Calu3 (cell line): ENCODE data around the gene BPTF. TPM values are rescaled to one million over a fixed set of nuclear protein-coding genes. Genes with fewer than 3 reads are reported as not detected.
"Not testable (repeated sequence)": the region's sequence is repeated elsewhere in the genome, so short reads cannot be mapped to it uniquely, and the experiment has no call there.

Source experiments
- BruUV-seq: library from RNA; stranded (reverse); fragments of 400-500 nt; replicated peaks from 2 replicates; lab custom pipeline; 2021; lab: Mats Ljungman, UMichigan
- CTCF ChIA-PET: fragments of 300-600 bp; sonication (Branson Sonifier 250); formaldehyde crosslinking; loops from one replicate; lab custom pipeline; 2022; ENCODE audit warnings: antibody characterized with exemption; lab: Charles Lee
- DNase-seq: peaks from one replicate; pipeline ENCODE4 v3.0.0; 2022
- H3K27ac Mint-ChIP-seq: one replicate; pipeline ENCODE4 v1.8.0; 2022; ENCODE audit warnings: mixed read lengths; ENCODE audit not compliant: unreplicated experiment
- H3K27me3 Mint-ChIP-seq: one replicate; pipeline ENCODE4 v1.8.0; 2022; ENCODE audit warnings: mixed read lengths; ENCODE audit not compliant: unreplicated experiment
- H3K36me3 Mint-ChIP-seq: one replicate; pipeline ENCODE4 v1.8.0; 2022; ENCODE audit warnings: mild to moderate bottlenecking, moderate library complexity, mixed read lengths; ENCODE audit not compliant: insufficient read depth, unreplicated experiment
- H3K4me1 Mint-ChIP-seq: one replicate; pipeline ENCODE4 v1.8.0; 2022; ENCODE audit warnings: mild to moderate bottlenecking, low read depth, mixed read lengths; ENCODE audit not compliant: unreplicated experiment
- H3K4me3 Mint-ChIP-seq: one replicate; pipeline ENCODE4 v1.8.0; 2022; ENCODE audit warnings: mild to moderate bottlenecking, low read depth, moderate library complexity, mixed read lengths; ENCODE audit not compliant: unreplicated experiment
- H3K9me3 Mint-ChIP-seq: one replicate; pipeline ENCODE4 v1.8.0; 2022; ENCODE audit warnings: low read depth, mixed read lengths; ENCODE audit not compliant: unreplicated experiment
- intact Hi-C: fragments of 100-400 bp; cut with micrococcal nuclease; formaldehyde crosslinking; loops from one replicate; pipeline ENCODE4 v1.10.0; 2022; ENCODE audit not compliant: unreplicated experiment
- total RNA-seq: library from RNA; stranded (reverse); gene quantifications from 2 replicates; pipeline ENCODE4 v1.2.3, GENCODE V29; 2022
- TF ChIP-seq, protein P1 (sequence below): fragments of 200-600 bp; IDR thresholded peaks from one replicate; pipeline ENCODE4 v1.8.0; 2022; ENCODE audit warnings: antibody characterized with exemption; ENCODE audit not compliant: unreplicated experiment

BPTF gene
- total RNA-seq, 1 experiment from 2014 or later: 66.8 TPM

DNA sequence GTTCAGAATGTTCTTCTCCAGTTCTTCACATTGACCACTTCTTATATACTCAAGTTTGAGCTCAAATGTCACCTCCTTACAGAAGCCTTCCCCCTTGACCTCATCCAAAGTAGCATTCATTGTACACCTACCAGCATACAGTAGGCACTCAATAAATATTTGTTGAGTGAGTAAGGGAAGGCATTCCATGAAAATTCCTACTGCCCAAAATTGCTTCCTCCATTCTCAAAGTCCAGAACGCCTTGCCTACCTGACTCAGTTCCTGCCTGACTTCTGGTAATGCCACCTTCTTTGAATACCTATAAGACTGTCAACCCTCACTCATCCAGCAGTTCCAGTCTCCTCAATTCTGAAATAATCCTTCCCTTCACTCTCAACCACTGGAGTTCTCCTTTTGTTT lies 14.8 kb upstream of the BPTF start:
- peaks cover 8% of the 10 kb centered on the region for H3K4me1 Mint-ChIP-seq
- H3K36me3 Mint-ChIP-seq: no peaks in the 10 kb centered on the region
- intact Hi-C loops: no loop called here
- H3K4me3 Mint-ChIP-seq: no peak overlapping the region
- no peak overlapping the region for H3K27ac Mint-ChIP-seq
- H3K9me3 Mint-ChIP-seq: no peaks in the 10 kb centered on the region
- CTCF ChIA-PET: interaction anchor here (0.5 to 0.6 kb wide), 2 partner anchors 11 to 127 kb away, joined by 6 to 8 read pairs; no protein-coding TSS in a partner anchor
- TF ChIP-seq, protein P1, sequence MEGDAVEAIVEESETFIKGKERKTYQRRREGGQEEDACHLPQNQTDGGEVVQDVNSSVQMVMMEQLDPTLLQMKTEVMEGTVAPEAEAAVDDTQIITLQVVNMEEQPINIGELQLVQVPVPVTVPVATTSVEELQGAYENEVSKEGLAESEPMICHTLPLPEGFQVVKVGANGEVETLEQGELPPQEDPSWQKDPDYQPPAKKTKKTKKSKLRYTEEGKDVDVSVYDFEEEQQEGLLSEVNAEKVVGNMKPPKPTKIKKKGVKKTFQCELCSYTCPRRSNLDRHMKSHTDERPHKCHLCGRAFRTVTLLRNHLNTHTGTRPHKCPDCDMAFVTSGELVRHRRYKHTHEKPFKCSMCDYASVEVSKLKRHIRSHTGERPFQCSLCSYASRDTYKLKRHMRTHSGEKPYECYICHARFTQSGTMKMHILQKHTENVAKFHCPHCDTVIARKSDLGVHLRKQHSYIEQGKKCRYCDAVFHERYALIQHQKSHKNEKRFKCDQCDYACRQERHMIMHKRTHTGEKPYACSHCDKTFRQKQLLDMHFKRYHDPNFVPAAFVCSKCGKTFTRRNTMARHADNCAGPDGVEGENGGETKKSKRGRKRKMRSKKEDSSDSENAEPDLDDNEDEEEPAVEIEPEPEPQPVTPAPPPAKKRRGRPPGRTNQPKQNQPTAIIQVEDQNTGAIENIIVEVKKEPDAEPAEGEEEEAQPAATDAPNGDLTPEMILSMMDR: no peak
- H3K27me3 Mint-ChIP-seq: no peaks in the 10 kb centered on the region
- no peak for DNase-seq
- BruUV-seq: no TSS peak

DNA sequence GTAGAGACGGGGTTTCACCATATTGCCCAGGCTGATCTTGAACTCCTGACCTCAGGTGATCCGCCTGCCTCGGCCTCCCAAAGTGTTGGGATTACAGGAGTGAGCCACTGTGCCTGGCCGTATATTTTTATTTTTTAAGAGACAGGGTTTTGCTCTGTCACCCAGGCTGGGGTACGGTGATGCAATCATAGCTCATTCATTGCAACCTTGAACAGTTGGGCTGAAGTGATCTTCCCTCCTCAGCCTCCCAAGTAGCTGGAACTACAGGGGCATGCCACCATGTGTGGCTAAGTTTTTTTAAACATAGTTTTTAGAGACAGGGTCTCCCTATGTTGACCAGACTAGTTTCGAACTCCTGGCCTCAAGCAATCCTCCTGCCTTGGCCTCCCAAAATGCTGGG lies 12.9 kb upstream of the BPTF start:
- DNase-seq, BruUV-seq, H3K4me3 Mint-ChIP-seq, H3K9me3 Mint-ChIP-seq, H3K27ac Mint-ChIP-seq, H3K27me3 Mint-ChIP-seq, H3K4me1 Mint-ChIP-seq, H3K36me3 Mint-ChIP-seq, intact Hi-C loops: not testable (repeated sequence)
- CTCF ChIA-PET: interaction anchor here (0.5 kb wide), 1 partner anchor 11 kb away, joined by 5 read pairs; no protein-coding TSS in a partner anchor

DNA sequence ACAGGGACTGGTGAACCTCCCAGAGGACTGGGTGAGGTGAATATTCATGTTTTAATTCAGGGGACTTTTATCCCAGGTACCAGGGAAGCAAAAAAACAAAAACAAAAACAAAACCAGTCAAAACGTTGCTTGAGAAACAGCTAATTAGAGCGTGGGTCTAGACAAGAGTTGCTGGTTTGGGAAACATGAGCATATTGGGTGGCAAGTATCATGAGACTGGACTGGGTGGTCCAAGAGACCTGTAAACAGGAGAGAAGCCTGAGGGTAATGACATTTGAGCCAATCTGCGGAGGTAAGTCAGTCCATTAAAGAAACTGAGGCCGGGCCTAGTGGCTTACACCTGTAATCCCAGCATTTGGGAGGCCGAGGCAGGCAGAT lies 11.5 kb upstream of the BPTF start:
- no TSS peak for BruUV-seq
- intact Hi-C loops: no loop called here
- no peaks in the 10 kb centered on the region for H3K36me3 Mint-ChIP-seq
- peaks cover 8% of the 10 kb centered on the region for H3K4me1 Mint-ChIP-seq
- no peaks in the 10 kb centered on the region for H3K9me3 Mint-ChIP-seq
- TF ChIP-seq, protein P1: no peak
- DNase-seq: no peak
- no peaks in the 10 kb centered on the region for H3K27me3 Mint-ChIP-seq
- no peak overlapping the region for H3K27ac Mint-ChIP-seq
- CTCF ChIA-PET: interaction anchor here (1.9 kb wide), 1 partner anchor 11 kb away, joined by 4 read pairs; no protein-coding TSS in a partner anchor
- no peak overlapping the region for H3K4me3 Mint-ChIP-seq

DNA sequence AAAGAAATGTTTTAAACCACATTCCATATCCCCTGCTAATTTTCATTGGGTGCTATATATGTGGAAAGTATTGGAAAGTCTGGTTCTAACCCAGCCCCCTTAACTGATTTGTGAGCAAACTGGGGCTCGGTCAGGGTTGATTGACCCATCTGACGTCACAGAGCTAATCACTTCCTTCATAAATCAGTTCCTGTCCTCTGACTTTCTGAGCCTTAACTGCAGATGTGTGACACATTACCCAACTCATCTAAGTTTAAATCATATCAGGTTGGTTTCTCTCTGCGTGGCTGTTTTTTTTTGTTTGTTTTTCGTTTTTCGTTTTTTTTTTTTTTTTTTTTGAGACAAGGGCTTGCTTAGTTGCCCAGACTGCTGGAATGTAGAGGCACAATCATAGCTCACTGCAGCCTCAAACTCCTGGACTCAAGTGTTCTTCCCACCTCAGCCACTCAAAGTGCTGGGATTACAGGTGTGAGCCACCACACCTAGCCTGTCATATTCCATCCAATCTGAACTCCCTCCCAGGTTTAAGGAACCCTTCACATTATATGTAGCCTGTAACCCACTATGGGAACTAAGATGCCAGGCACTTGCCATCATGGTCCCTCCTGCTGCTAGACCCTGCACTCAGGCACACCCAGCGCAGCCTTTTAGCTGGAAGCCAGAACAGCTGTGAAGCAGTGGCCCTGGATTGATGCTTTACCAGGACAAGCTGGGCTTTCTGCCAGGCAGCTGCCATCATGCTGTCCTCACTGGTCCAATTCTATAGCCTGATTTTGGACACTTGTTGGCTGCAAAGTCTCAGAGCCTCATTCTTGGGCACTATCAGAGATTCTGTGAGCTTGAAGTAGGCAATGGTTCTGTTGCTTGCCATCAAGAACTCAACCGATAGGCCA lies 6.9 kb upstream of the BPTF start:
- no peak for DNase-seq
- Mint-ChIP-seq H3K27me3 (no peaks in the 10 kb centered on the region), H3K9me3 (no peaks in the 10 kb centered on the region), H3K36me3 (no peaks in the 10 kb centered on the region), H3K27ac (no peak overlapping the region), H3K4me1 (no peaks in the 10 kb centered on the region), H3K4me3 (no peak overlapping the region)
- intact Hi-C loops: no loop called here
- BruUV-seq: no TSS peak
- CTCF ChIA-PET: interaction anchor here (0.6 kb wide), 2 partner anchors 25 to 1355 kb away, joined by 3 to 6 read pairs; no protein-coding TSS in a partner anchor
- TF ChIP-seq, protein P1: no peak
